Left lung (tissue), 10 donors: ENCODE results near the gene INCA1. TPM values are rescaled to one million over a fixed set of nuclear protein-coding genes. Genes with fewer than 3 reads are reported as not detected.
A peak's percentile ranks its signal among the peaks of the same experiment; 100 is the strongest.

Experiments used
- ATAC-seq: fragments of 200-7000 bp; cut with Tn5 transposase; one replicate; pipeline ENCODE4 v1.9.1; 2020; ENCODE audit warnings: moderate library complexity
- DNase-seq, 4 donors: peaks; one replicate each; pipeline ENCODE4 v3.0.0-alpha.2; 2013 to 2020
- H3K27ac ChIP-seq, 2 donors: fragments of 200-600 bp; sonication (generic) in 1 of 2; one replicate each; pipeline versions ENCODE4 v1.5.0 to v1.8.0; 2020 to 2021
- H3K27me3 ChIP-seq, 2 donors: fragments of 200-600 bp; sonication (generic) in 1 of 2; one replicate each; pipeline versions ENCODE4 v1.5.0 to v1.8.0; 2020 to 2021
- H3K36me3 ChIP-seq, 2 donors: fragments of 200-600 bp; sonication (generic) in 1 of 2; one replicate each; pipeline versions ENCODE4 v1.5.0 to v1.8.0; 2020 to 2021
- H3K4me1 ChIP-seq, 2 donors: fragments of 200-600 bp; one replicate each; pipeline ENCODE4 v1.8.0; 2021
- H3K4me3 ChIP-seq, 2 donors: fragments of 200-600 bp; sonication (generic) in 1 of 2; one replicate each; pipeline versions ENCODE4 v1.5.0 to v1.8.0; 2020 to 2021; ENCODE audit warnings: mild to moderate bottlenecking in 1 of 2
- H3K9me3 ChIP-seq, 2 donors: fragments of 200-600 bp; sonication (generic) in 1 of 2; one replicate each; pipeline versions ENCODE4 v1.5.0 to v1.8.0; 2020 to 2021
- intact Hi-C, 2 donors: fragments of 100-400 bp; cut with DNase I; formaldehyde crosslinking; loops; one replicate each; pipeline versions ENCODE4 v1.11.2 to v1.14.2; 2022
- polyA plus RNA-seq, 6 donors: library from polyadenylated mRNA; unstranded; fragments of 120-200 nt; gene quantifications; one replicate each; pipeline ENCODE4 v1.2.1, GENCODE V29; 2013; ENCODE audit not compliant: insufficient read length in 6 of 6
- total RNA-seq, 2 donors: library from RNA; stranded (reverse); fragmentation: NEBNext Ultra II Directional; extraction: Animal tissue kit (Norgen Biotek cat#: 25700); gene quantifications; one replicate each; pipeline ENCODE4 v1.2.1, GENCODE V29; 2021
- TF ChIP-seq, protein P1 (sequence below), 2 donors: fragments of 200-600 bp; sonication (generic) in 1 of 2; IDR thresholded peaks; one replicate each; pipeline versions ENCODE4 v1.5.0 to v1.8.0; 2021; ENCODE audit warnings: antibody characterized with exemption in 2 of 2
- donor health status: DM: no; HTN: yes; CAD: no.
- donor health status: DM: no; HTN: no; CAD: no.

Gene INCA1
- total and polyA plus RNA-seq, 8 donors = 1.0 to 11.5 (median 8.6) TPM

DNA sequence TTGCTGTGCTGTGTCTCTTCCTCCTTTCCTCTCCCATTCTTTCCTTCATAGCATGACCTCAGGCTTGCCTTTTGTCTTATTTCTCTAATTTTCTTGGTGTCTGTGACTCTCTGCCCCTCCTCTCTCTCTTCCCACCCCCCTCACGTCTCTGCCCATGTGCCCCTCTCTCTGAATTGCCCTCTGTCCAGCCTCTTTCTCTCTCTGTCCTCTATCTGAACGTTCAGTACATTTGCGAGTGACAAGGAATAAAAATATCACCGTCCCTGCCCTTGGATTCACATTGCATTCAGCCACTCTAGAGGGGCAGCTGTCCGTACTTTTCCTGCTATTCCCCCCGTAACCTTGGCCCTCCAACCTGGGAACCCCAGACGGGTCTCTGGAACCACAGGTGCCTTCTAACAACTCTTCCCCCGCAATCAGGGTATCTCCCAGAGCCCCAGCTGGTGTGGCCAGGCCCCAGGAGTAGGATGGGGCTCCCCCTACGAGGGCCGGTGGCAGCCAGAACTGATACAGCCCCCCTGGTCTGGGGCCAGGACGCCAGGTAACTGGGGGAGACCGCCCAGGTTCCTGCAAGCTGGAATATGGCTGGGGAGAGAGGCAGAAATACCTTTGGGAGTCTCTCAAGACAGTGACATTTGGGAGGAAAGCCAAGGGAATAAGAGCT is 2.2 kb upstream of the INCA1 start:
- Histone ChIP-seq H3K27me3 (no peaks in the 10 kb centered on the region), H3K36me3 (peaks cover 0 to 39% of the 10 kb centered on the region in 2 donors), H3K27ac (peak overlapping the region; percentile 86 to 92), H3K4me3 (peak overlapping the region; percentile 90 to 99), H3K4me1 (peaks cover 15 to 37% of the 10 kb centered on the region in 2 donors), H3K9me3 (no peaks in the 10 kb centered on the region)
- ATAC-seq = no peak
- no peak for DNase-seq
- TF ChIP-seq, protein P1, sequence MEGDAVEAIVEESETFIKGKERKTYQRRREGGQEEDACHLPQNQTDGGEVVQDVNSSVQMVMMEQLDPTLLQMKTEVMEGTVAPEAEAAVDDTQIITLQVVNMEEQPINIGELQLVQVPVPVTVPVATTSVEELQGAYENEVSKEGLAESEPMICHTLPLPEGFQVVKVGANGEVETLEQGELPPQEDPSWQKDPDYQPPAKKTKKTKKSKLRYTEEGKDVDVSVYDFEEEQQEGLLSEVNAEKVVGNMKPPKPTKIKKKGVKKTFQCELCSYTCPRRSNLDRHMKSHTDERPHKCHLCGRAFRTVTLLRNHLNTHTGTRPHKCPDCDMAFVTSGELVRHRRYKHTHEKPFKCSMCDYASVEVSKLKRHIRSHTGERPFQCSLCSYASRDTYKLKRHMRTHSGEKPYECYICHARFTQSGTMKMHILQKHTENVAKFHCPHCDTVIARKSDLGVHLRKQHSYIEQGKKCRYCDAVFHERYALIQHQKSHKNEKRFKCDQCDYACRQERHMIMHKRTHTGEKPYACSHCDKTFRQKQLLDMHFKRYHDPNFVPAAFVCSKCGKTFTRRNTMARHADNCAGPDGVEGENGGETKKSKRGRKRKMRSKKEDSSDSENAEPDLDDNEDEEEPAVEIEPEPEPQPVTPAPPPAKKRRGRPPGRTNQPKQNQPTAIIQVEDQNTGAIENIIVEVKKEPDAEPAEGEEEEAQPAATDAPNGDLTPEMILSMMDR (IDR thresholded peaks at IDR 0.05) = no peak
- intact Hi-C loops = no loop called here

GRCh38 chr17:4998732-4999429 is 1.6 kb upstream of the INCA1 start:
- intact Hi-C loops = no loop called here
- peak overlapping the region; percentile 86 to 92 for H3K27ac ChIP-seq
- peak; percentile 2 for ATAC-seq

GRCh38 chr17:4998027-4998731 is 857 bp upstream of the INCA1 start:
- H3K4me3 ChIP-seq = peak overlapping the region; percentile 90 to 99
- H3K27ac ChIP-seq = peak overlapping the region; percentile 86 to 92
- intact Hi-C loops = no loop called here
- H3K4me1 ChIP-seq = peaks cover 15 to 37% of the 10 kb centered on the region in 2 donors
- ATAC-seq = peak; percentile 6
- H3K27me3 ChIP-seq = no peaks in the 10 kb centered on the region
- DNase-seq = peak in 3 of 4 donors; percentile 44 to 91 (median 49)
- TF ChIP-seq, protein P1 (IDR thresholded peaks at IDR 0.05) = no peak
- H3K36me3 ChIP-seq = peaks cover 0 to 25% of the 10 kb centered on the region in 2 donors
- no peaks in the 10 kb centered on the region for H3K9me3 ChIP-seq

More at GRCh38 chr17:4998732-4999429, 1.6 kb upstream of the INCA1 start:
- Histone ChIP-seq H3K9me3 (no peaks in the 10 kb centered on the region), H3K4me1 (peaks cover 15 to 37% of the 10 kb centered on the region in 2 donors), H3K27me3 (no peaks in the 10 kb centered on the region), H3K4me3 (peak overlapping the region; percentile 90 to 99), H3K36me3 (peaks cover 0 to 32% of the 10 kb centered on the region in 2 donors)
- TF ChIP-seq, protein P1 (IDR thresholded peaks at IDR 0.05) = no peak
- DNase-seq = no peak

GRCh38 chr17:4994081-4994595 is 3.2 kb downstream of the INCA1 start:
- no peak overlapping the region for H3K27ac ChIP-seq
- no peak overlapping the region for H3K4me3 ChIP-seq
- TF ChIP-seq, protein P1 (IDR thresholded peaks at IDR 0.05) = no peak
- ATAC-seq = no peak
- no peaks in the 10 kb centered on the region for H3K9me3 ChIP-seq
- H3K27me3 ChIP-seq = no peaks in the 10 kb centered on the region
- intact Hi-C loops = no loop called here
- H3K36me3 ChIP-seq = no peaks in the 10 kb centered on the region
- DNase-seq = no peak
- peaks cover 6 to 21% of the 10 kb centered on the region in 2 donors for H3K4me1 ChIP-seq
